Stimulated activated CD4-positive, alpha-beta T cell treated with anti-CD3 and anti-CD28 coated beads, Interleukin-2, amount 100 ng/mL, for 24 hours (primary cell): Measurements from ENCODE around the gene DYNLRB1.
"Not testable (repeated sequence)": the region's sequence is repeated elsewhere in the genome, so short reads cannot be mapped to it uniquely, and the experiment has no call there.

ENCODE experiments used
- DNase-seq, 2 donors: peaks; one replicate each; pipeline ENCODE4 v3.0.0-alpha.2; 2020

The DYNLRB1 gene

GRCh38 chr20:34516247-34517113, at the start of gene DYNLRB1:
DYNLRB1 (plus strand) TSS chr20:34516422; CDS start chr20:34516459, 37 bp downstream.
- peak; percentile 97 for DNase-seq

GRCh38 chr20:34468951-34469350, 47.3 kb upstream of the DYNLRB1 start:
- DNase-seq: no peak

GRCh38 chr20:34472246-34472925, 43.8 kb upstream of the DYNLRB1 start:
- DNase-seq: no peak

- peak; percentile 25 to 43 for DNase-seq
Observed at GRCh38 chr20:34473262-34473883, 42.8 kb upstream of the DYNLRB1 start.

- peak; percentile 32 to 57 for DNase-seq
Observed at GRCh38 chr20:34475979-34476736, 40.1 kb upstream of the DYNLRB1 start.

GRCh38 chr20:34479627-34480026, 36.6 kb upstream of the DYNLRB1 start:
- no peak for DNase-seq

GRCh38 chr20:34482154-34482553, 34.1 kb upstream of the DYNLRB1 start:
- DNase-seq: not testable (repeated sequence)

- DNase-seq: not testable (repeated sequence)
Observed at GRCh38 chr20:34483585-34484220, 32.5 kb upstream of the DYNLRB1 start.

GRCh38 chr20:34485068-34485634, 31.1 kb upstream of the DYNLRB1 start:
- no peak for DNase-seq

- no peak for DNase-seq
Observed at GRCh38 chr20:34491226-34491931, 24.8 kb upstream of the DYNLRB1 start.

- no peak for DNase-seq
Observed at GRCh38 chr20:34491932-34492509, 24.2 kb upstream of the DYNLRB1 start.

GRCh38 chr20:34493646-34494045, 22.6 kb upstream of the DYNLRB1 start:
- DNase-seq: no peak

- no peak for DNase-seq
Observed at GRCh38 chr20:34495307-34495706, 20.9 kb upstream of the DYNLRB1 start.

- no peak for DNase-seq
Observed at GRCh38 chr20:34495916-34496315, 20.3 kb upstream of the DYNLRB1 start.

GRCh38 chr20:34497596-34497995, 18.6 kb upstream of the DYNLRB1 start:
- DNase-seq: not testable (repeated sequence)

- DNase-seq: no peak
Observed at GRCh38 chr20:34500823-34501222, 15.4 kb upstream of the DYNLRB1 start.

- DNase-seq: no peak
Observed at GRCh38 chr20:34506480-34506879, 9.7 kb upstream of the DYNLRB1 start.

- DNase-seq: no peak
Observed at GRCh38 chr20:34507702-34508413, 8.4 kb upstream of the DYNLRB1 start.

- DNase-seq: no peak
Observed at GRCh38 chr20:34510575-34510974, 5.6 kb upstream of the DYNLRB1 start.

GRCh38 chr20:34511891-34512265, 4.3 kb upstream of the DYNLRB1 start:
- DNase-seq: no peak
